ENCODE measurements around the gene ABCC12.

The ABCC12 gene

GRCh38 chr16:48156790-48157209 is 1.0 kb upstream of the ABCC12 start:
- H3K4me3 Mint-ChIP-seq: no peak overlapping the region
- H3K9me3 Mint-ChIP-seq: no peaks in the 10 kb centered on the region
- peaks cover 4% of the 10 kb centered on the region for H3K27me3 Mint-ChIP-seq (ENCODE audit: low read depth)
- no peaks in the 10 kb centered on the region for H3K36me3 Mint-ChIP-seq (ENCODE audit: low read depth)
- no peak overlapping the region for H3K27ac Mint-ChIP-seq
- H3K4me1 Mint-ChIP-seq (ENCODE audit: low read depth): peaks cover 18% of the 10 kb centered on the region

DNA sequence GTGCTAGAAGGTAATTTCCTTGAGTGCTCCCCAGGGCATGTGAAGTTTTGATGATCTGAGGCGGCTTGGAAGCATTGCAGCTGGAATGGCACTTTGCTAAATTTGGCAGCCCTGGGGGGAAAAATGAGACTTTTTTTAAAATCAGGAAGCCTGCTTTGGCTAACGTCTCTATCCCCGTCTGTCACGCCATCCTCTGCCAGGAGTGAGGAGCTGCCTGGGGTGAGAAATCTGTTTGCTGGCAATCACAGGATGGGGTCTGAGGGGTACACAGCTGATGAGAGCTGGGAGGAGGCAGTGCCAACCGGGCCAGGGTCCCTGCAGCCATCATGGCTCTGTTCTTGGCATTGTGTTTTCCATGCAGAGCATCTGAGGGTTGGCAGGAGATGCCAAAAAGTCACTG is 2.0 kb downstream of the ABCC12 start:
- Mint-ChIP-seq H3K4me1 (ENCODE audit: low read depth) (peaks cover 18% of the 10 kb centered on the region), H3K27me3 (ENCODE audit: low read depth) (peaks cover 19% of the 10 kb centered on the region), H3K9me3 (no peaks in the 10 kb centered on the region), H3K4me3 (no peak overlapping the region), H3K27ac (no peak overlapping the region), H3K36me3 (ENCODE audit: low read depth) (no peaks in the 10 kb centered on the region)

GRCh38 chr16:48152226-48152625 is 3.6 kb downstream of the ABCC12 start:
- H3K27me3 Mint-ChIP-seq (ENCODE audit: low read depth): peaks cover 19% of the 10 kb centered on the region
- no peak overlapping the region for H3K4me3 Mint-ChIP-seq
- no peaks in the 10 kb centered on the region for H3K36me3 Mint-ChIP-seq (ENCODE audit: low read depth)
- H3K4me1 Mint-ChIP-seq (ENCODE audit: low read depth): peaks cover 5% of the 10 kb centered on the region
- no peaks in the 10 kb centered on the region for H3K9me3 Mint-ChIP-seq
- H3K27ac Mint-ChIP-seq: no peak overlapping the region

DNA sequence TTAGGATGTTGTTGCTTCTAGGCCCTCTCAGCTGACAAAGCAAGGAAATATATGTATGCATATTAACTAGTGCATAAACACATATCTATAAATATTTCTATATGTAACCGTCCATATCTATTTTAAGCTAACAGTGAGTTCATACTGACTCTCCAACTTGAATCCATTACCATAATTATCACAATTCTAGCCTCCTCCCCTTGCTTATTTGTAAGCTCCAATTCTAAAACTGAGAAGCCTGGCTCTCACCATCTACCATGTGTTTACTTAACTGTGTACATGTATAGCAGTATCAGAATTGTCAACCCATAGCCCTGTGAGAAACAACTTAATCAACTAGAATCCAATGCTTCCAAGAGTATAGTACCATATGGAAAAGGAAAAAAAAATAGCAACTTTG is 5.1 kb downstream of the ABCC12 start:
- H3K27ac Mint-ChIP-seq: no peak overlapping the region
- H3K4me1 Mint-ChIP-seq (ENCODE audit: low read depth): no peaks in the 10 kb centered on the region
- H3K27me3 Mint-ChIP-seq (ENCODE audit: low read depth): peaks cover 19% of the 10 kb centered on the region
- no peaks in the 10 kb centered on the region for H3K36me3 Mint-ChIP-seq (ENCODE audit: low read depth)
- H3K9me3 Mint-ChIP-seq: no peaks in the 10 kb centered on the region
- H3K4me3 Mint-ChIP-seq: no peak overlapping the region

DNA sequence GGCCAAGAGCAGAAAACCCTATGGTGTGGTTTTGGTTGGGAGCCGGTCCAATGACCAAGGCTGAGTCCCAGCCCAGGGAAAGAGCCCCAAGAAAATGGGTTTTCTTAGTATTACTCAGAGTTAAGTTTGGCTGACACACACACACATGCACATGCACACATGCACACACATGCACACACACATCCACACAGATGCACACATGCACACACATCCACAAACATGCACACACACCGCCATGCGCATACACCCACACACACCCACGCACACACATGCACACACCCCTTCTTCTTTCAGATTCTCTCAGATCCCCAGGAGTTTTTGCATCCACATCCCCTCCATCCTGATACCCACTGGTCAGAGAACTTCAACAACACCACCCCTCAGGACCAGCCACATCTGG is 9.1 kb downstream of the ABCC12 start:
- Mint-ChIP-seq H3K36me3 (ENCODE audit: low read depth) (no peaks in the 10 kb centered on the region), H3K9me3 (no peaks in the 10 kb centered on the region), H3K27ac (no peak overlapping the region), H3K27me3 (ENCODE audit: low read depth) (peaks cover 20% of the 10 kb centered on the region), H3K4me1 (ENCODE audit: low read depth) (no peaks in the 10 kb centered on the region), H3K4me3 (no peak overlapping the region)

DNA sequence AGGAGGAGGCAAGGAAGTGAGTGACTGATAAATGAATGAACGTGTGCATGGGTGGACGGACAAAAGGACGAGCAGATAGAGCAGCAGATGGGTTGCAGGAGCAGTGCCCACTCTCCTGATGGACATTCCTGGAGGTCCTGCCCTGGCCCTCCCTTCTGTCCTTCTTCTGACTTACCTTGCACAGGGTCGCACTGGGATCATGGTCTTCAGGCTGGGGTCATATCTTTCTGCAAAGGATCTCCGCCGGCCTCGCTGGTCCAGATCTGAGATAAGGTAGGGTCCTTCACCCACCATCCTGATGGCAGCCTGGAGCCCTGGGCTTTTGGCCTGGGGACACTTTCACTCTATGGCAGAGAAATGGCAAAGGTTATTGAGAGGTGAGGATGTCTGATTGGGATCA is 9.7 kb downstream of the ABCC12 start:
- no peak overlapping the region for H3K27ac Mint-ChIP-seq
- H3K27me3 Mint-ChIP-seq (ENCODE audit: low read depth): peaks cover 14% of the 10 kb centered on the region
- H3K36me3 Mint-ChIP-seq (ENCODE audit: low read depth): no peaks in the 10 kb centered on the region
- H3K4me3 Mint-ChIP-seq: no peak overlapping the region
- H3K4me1 Mint-ChIP-seq (ENCODE audit: low read depth): no peaks in the 10 kb centered on the region
- no peaks in the 10 kb centered on the region for H3K9me3 Mint-ChIP-seq

GRCh38 chr16:48143812-48144368 is 11.9 kb downstream of the ABCC12 start:
- H3K27ac Mint-ChIP-seq: no peak overlapping the region
- H3K36me3 Mint-ChIP-seq (ENCODE audit: low read depth): no peaks in the 10 kb centered on the region
- H3K27me3 Mint-ChIP-seq (ENCODE audit: low read depth): peaks cover 5% of the 10 kb centered on the region
- H3K4me1 Mint-ChIP-seq (ENCODE audit: low read depth): no peaks in the 10 kb centered on the region
- H3K9me3 Mint-ChIP-seq: no peaks in the 10 kb centered on the region
- H3K4me3 Mint-ChIP-seq: no peak overlapping the region

- no peaks in the 10 kb centered on the region for H3K36me3 Mint-ChIP-seq (ENCODE audit: low read depth)
- H3K4me3 Mint-ChIP-seq: no peak overlapping the region
- peaks cover 5% of the 10 kb centered on the region for H3K27me3 Mint-ChIP-seq (ENCODE audit: low read depth)
- H3K9me3 Mint-ChIP-seq: no peaks in the 10 kb centered on the region
- H3K4me1 Mint-ChIP-seq (ENCODE audit: low read depth): no peaks in the 10 kb centered on the region
- no peak overlapping the region for H3K27ac Mint-ChIP-seq
Observed at GRCh38 chr16:48140821-48141220, 15.0 kb downstream of the ABCC12 start.

DNA sequence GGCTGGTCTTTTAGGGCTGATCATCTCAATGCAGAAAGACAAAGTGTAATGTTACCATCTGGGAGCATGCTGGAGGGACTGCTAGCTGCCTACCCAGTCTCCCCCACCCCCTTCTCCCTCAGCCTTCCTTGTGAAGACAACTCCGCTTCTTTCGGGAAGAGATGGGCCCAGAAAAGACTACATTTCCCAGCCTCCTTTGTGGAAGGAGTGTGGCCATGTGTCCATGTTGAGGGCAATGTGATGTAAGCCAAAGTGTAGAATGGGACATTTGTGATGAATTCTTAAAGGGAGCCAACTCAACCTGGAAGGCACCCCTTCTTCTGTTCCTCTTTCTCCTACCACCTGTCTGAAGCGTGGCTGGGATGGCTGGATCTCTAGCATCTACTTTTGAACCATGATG is 16.3 kb downstream of the ABCC12 start:
- Mint-ChIP-seq H3K27ac (no peak overlapping the region), H3K27me3 (ENCODE audit: low read depth) (peaks cover 3% of the 10 kb centered on the region), H3K4me3 (no peak overlapping the region), H3K9me3 (no peaks in the 10 kb centered on the region), H3K4me1 (ENCODE audit: low read depth) (no peaks in the 10 kb centered on the region), H3K36me3 (ENCODE audit: low read depth) (no peaks in the 10 kb centered on the region)

- no peak overlapping the region for H3K4me3 Mint-ChIP-seq
- no peak overlapping the region for H3K27ac Mint-ChIP-seq
- H3K4me1 Mint-ChIP-seq (ENCODE audit: low read depth): no peaks in the 10 kb centered on the region
- no peaks in the 10 kb centered on the region for H3K27me3 Mint-ChIP-seq (ENCODE audit: low read depth)
- H3K9me3 Mint-ChIP-seq: no peaks in the 10 kb centered on the region
- H3K36me3 Mint-ChIP-seq (ENCODE audit: low read depth): no peaks in the 10 kb centered on the region
Observed at GRCh38 chr16:48138543-48138942, 17.2 kb downstream of the ABCC12 start.

GRCh38 chr16:48137822-48138221 is 18.0 kb downstream of the ABCC12 start:
- Mint-ChIP-seq H3K4me1 (ENCODE audit: low read depth) (no peaks in the 10 kb centered on the region), H3K9me3 (no peaks in the 10 kb centered on the region)

GRCh38 chr16:48136547-48137360 is 19.0 kb downstream of the ABCC12 start:
- peaks cover 3% of the 10 kb centered on the region for H3K27me3 Mint-ChIP-seq (ENCODE audit: low read depth)

More at GRCh38 chr16:48137822-48138221, 18.0 kb downstream of the ABCC12 start:
- no peak overlapping the region for H3K27ac Mint-ChIP-seq
- H3K4me3 Mint-ChIP-seq: no peak overlapping the region
- H3K36me3 Mint-ChIP-seq (ENCODE audit: low read depth): no peaks in the 10 kb centered on the region
- no peaks in the 10 kb centered on the region for H3K27me3 Mint-ChIP-seq (ENCODE audit: low read depth)

DNA sequence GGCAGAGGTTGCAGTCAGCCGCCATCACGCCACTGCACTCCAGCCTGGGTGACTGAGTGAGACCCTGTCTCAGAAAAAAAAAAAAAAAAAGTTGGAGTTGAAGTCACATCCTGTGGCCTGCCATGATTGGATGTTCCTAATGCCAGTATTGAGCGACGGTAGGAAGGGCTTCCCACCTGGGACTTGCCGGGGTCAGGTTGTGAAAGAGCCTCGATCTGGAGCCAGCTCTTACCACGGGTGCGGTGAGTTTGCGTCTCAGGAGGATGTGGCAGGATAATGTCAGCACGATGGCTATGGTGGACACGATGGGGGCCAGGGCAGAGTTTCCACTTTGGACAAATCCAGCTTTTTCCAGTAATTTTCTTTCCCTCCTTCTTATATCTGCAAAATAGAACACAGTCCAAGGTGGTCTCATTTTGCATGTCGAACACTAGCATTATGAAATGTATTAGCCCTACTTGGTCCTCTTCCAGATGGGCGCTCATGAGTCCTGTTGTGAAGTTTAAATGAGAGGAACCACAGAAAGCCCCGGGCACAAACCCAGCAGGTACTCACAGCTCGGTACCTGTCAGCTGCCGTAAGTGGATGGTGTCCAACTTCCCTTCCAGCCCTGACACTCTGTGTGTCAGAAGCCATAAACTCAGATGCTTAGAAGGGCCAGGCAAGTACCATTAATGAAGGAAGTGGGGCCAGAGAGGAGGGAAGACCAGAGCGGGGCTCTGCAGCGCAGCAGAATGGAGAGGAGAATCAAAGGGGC is 22.2 kb downstream of the ABCC12 start:
- Mint-ChIP-seq H3K27me3 (ENCODE audit: low read depth) (peaks cover 3% of the 10 kb centered on the region), H3K4me1 (ENCODE audit: low read depth) (no peaks in the 10 kb centered on the region), H3K4me3 (no peak overlapping the region), H3K36me3 (ENCODE audit: low read depth) (no peaks in the 10 kb centered on the region), H3K27ac (no peak overlapping the region), H3K9me3 (no peaks in the 10 kb centered on the region)

More at GRCh38 chr16:48136547-48137360, 19.0 kb downstream of the ABCC12 start:
- no peaks in the 10 kb centered on the region for H3K36me3 Mint-ChIP-seq (ENCODE audit: low read depth)
- H3K4me3 Mint-ChIP-seq: no peak overlapping the region
- no peaks in the 10 kb centered on the region for H3K4me1 Mint-ChIP-seq (ENCODE audit: low read depth)
- H3K9me3 Mint-ChIP-seq: no peaks in the 10 kb centered on the region
- no peak overlapping the region for H3K27ac Mint-ChIP-seq

DNA sequence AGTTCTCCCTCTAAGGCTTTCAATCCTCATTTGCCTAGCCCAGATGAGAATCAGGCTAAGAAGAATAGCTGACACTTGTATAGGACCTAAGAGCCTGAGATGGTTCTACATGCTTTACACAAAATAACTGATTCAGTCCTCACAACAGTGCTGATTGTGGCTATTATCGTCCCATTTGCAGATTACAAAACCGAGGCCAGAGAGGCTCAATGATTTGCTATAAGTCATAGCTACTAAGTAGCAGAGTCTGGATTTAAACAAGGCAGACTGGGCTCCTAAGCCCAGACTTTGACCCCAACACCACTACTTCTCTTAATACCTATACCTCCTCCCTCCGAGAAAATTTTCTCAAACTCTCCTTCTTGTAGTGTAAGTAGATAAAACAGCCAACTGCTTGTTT is 23.1 kb downstream of the ABCC12 start:
- Mint-ChIP-seq H3K27ac (no peak overlapping the region), H3K4me1 (ENCODE audit: low read depth) (no peaks in the 10 kb centered on the region), H3K4me3 (no peak overlapping the region), H3K27me3 (ENCODE audit: low read depth) (peaks cover 3% of the 10 kb centered on the region), H3K9me3 (no peaks in the 10 kb centered on the region), H3K36me3 (ENCODE audit: low read depth) (no peaks in the 10 kb centered on the region)
